Right lobe of liver (tissue), 6 donors: Measurements from ENCODE around the gene UBE2G2. TPM values are rescaled to one million over a fixed set of nuclear protein-coding genes. Genes with fewer than 3 reads are reported as not detected.

Experiments
- ATAC-seq, 4 donors: fragments of 200-7000 bp; cut with Tn5 transposase; one replicate each; pipeline ENCODE4 v1.9.1; 2020; ENCODE audit warnings: mild to moderate bottlenecking in 4 of 4, moderate library complexity in 4 of 4
- DNase-seq, 3 donors: peaks; one replicate each; pipeline ENCODE4 v3.0.0-alpha.2; 2020
- H3K27ac ChIP-seq, 3 donors: fragments of 200-600 bp; one replicate each; pipeline ENCODE4 v1.8.0; 2022
- H3K27me3 ChIP-seq, 2 donors: fragments of 200-600 bp; one replicate each; pipeline ENCODE4 v1.8.0; 2022
- H3K36me3 ChIP-seq, 4 donors: fragments of 200-600 bp; sonication (generic) in 1 of 4; one replicate each; pipeline versions ENCODE4 v1.5.1 to v1.8.0; 2017 to 2022; ENCODE audit warnings: control low read depth in 1 of 4
- H3K4me1 ChIP-seq, 4 donors: fragments of 200-600 bp; sonication (generic) in 1 of 4; one replicate each; pipeline versions ENCODE4 v1.5.1 to v1.8.0; 2017 to 2022; ENCODE audit warnings: control low read depth in 1 of 4
- H3K4me3 ChIP-seq, 3 donors: fragments of 200-600 bp; one replicate each; pipeline ENCODE4 v1.8.0; 2022
- H3K9me3 ChIP-seq, 4 donors: fragments of 200-600 bp; sonication (generic) in 1 of 4; one replicate each; pipeline versions ENCODE4 v1.5.1 to v1.8.0; 2017 to 2022; ENCODE audit warnings: control low read depth in 1 of 4
- POLR2A ChIP-seq: fragments of 450-650 bp; IDR thresholded peaks from one replicate; pipeline ENCODE4 v1.6.1; 2017; ENCODE audit warnings: antibody characterized with exemption, mild to moderate bottlenecking
- WGBS: methylation state at CpG from one replicate; pipeline ENCODE4 v1.1.6; 2018; ENCODE audit warnings: low coverage, low lambda C conversion rate; ENCODE audit not compliant: insufficient coverage; ENCODE audit errors: missing lambda C conversion rate; 5-methylcytosine and 5-hydroxymethylcytosine counted together
- intact Hi-C, 2 donors: fragments of 100-400 bp; cut with DNase I; formaldehyde crosslinking; loops; one replicate each; pipeline versions ENCODE4 v1.11.2 to v1.14.1; 2022
- total RNA-seq, 6 experiments: library from RNA; depleted of rRNA in 2 of 6; stranded (reverse); fragments of >200 nt in 2 of 6; fragmentation: NEBNext Ultra II Directional in 3 of 6; extraction: Animal tissue kit (Norgen Biotek cat#: 25700) in 3 of 6; gene quantifications; one replicate each; pipeline versions ENCODE4 v1.1.0 to v1.2.4, GENCODE V29; 2016 to 2023
- TF ChIP-seq, protein P1 (sequence below), 4 donors: fragments of 200-600 bp in 3 of 4; fragments of 450-650 bp in 1 of 4; IDR thresholded peaks; one replicate each; pipeline versions ENCODE4 v1.5.1 to v1.8.0; 2016 to 2022; ENCODE audit warnings: antibody characterized with exemption in 4 of 4, mild to moderate bottlenecking in 2 of 4
- donor health status: DM: no; HTN: yes; CAD: no.
- donor health status: DM: no; HTN: no; CAD: no.
- donor health status: DM: no; HTN: no; CAD: no.
- donor health status: DM: no; HTN: yes; CAD: no.
- donor health status: DM: no; HTN: yes; CAD: no.

UBE2G2 gene
- total RNA-seq, 6 experiments from 2014 or later: 41.5 to 54.6 (median 49.9) TPM

DNA sequence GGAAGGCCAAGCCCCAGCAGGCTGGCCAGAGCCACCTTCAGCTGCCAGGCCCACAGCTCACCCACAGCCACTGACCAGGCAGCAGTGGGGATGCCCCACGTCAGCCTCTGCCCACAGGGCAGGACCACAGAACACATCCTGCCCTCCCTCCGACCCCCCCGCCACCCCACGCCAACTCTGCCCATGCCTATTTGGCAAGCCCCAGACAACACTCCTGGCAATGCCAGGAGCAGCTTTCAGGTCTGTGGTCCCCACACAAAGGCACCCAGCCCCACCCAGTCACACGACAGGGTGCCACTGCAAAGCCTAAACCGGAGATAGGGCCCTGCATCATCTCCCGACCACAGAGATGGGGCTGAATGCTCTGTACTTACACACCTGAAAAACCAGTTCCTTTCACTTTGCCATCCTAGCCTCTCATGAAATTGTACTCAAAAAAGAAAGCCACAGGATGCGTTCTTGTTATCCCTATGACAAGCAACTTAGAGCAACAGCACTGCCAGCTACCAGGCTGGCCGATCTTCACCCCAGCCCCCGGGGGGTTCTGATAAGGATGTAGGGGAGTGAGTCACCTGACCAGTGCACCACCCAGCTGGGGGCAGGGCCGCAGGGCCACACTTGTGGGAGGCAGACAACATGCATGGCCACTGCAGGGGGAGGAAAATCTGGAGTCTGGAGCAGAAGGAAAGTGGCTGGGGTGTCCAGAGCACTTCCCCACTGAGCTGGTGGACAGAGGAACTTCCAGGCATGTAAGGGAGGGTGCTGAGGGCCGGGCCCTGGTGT, 36.2 kb downstream of the UBE2G2 start:
- TF ChIP-seq, protein P1, sequence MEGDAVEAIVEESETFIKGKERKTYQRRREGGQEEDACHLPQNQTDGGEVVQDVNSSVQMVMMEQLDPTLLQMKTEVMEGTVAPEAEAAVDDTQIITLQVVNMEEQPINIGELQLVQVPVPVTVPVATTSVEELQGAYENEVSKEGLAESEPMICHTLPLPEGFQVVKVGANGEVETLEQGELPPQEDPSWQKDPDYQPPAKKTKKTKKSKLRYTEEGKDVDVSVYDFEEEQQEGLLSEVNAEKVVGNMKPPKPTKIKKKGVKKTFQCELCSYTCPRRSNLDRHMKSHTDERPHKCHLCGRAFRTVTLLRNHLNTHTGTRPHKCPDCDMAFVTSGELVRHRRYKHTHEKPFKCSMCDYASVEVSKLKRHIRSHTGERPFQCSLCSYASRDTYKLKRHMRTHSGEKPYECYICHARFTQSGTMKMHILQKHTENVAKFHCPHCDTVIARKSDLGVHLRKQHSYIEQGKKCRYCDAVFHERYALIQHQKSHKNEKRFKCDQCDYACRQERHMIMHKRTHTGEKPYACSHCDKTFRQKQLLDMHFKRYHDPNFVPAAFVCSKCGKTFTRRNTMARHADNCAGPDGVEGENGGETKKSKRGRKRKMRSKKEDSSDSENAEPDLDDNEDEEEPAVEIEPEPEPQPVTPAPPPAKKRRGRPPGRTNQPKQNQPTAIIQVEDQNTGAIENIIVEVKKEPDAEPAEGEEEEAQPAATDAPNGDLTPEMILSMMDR (IDR thresholded peaks at IDR 0.05): no peak
- TF ChIP-seq POLR2A: no peak

GRCh38 chr21:44764319-44765230, 37.0 kb downstream of the UBE2G2 start:
- Histone ChIP-seq H3K9me3 (no peaks in the 10 kb centered on the region), H3K36me3 (peaks cover 0 to 2% (median 0%) of the 10 kb centered on the region in 4 donors), H3K27ac (no peak overlapping the region), H3K4me3 (no peak overlapping the region), H3K27me3 (no peaks in the 10 kb centered on the region), H3K4me1 (peaks cover 0 to 4% (median 0%) of the 10 kb centered on the region in 4 donors)
- TF ChIP-seq, protein P1 (IDR thresholded peaks at IDR 0.05): no peak
- TF ChIP-seq POLR2A: no peak
- WGBS: no CpG with 5 or more reads among the region's 26 CpGs
- ATAC-seq (no peak), DNase-seq (no peak)
- intact Hi-C loops: no loop called here

More for the DNA sequence above, 36.2 kb downstream of the UBE2G2 start:
- Histone ChIP-seq H3K9me3 (no peaks in the 10 kb centered on the region), H3K27ac (no peak overlapping the region), H3K4me1 (peaks cover 0 to 4% (median 0%) of the 10 kb centered on the region in 4 donors), H3K4me3 (no peak overlapping the region), H3K27me3 (no peaks in the 10 kb centered on the region), H3K36me3 (peaks cover 0 to 10% (median 2%) of the 10 kb centered on the region in 4 donors)
- 23% methylated on average over 3 of the region's 12 CpGs for WGBS
- DNase-seq (no peak), ATAC-seq (no peak)
- intact Hi-C loops: no loop called here

- Histone ChIP-seq H3K9me3 (no peaks in the 10 kb centered on the region), H3K27ac (no peak overlapping the region), H3K27me3 (no peaks in the 10 kb centered on the region), H3K4me3 (no peak overlapping the region), H3K4me1 (peaks cover 0 to 4% (median 0%) of the 10 kb centered on the region in 4 donors), H3K36me3 (no peaks in the 10 kb centered on the region)
- intact Hi-C loops: no loop called here
- TF ChIP-seq POLR2A: no peak
- TF ChIP-seq, protein P1 (IDR thresholded peaks at IDR 0.05): no peak
- no peak for DNase-seq
- peak in 1 of 4 donors; percentile 4 for ATAC-seq
- WGBS: 71% methylated on average over 8 of the region's 25 CpGs
These were observed 37.9 kb downstream of the UBE2G2 start for GRCh38 chr21:44763451-44764318.

DNA sequence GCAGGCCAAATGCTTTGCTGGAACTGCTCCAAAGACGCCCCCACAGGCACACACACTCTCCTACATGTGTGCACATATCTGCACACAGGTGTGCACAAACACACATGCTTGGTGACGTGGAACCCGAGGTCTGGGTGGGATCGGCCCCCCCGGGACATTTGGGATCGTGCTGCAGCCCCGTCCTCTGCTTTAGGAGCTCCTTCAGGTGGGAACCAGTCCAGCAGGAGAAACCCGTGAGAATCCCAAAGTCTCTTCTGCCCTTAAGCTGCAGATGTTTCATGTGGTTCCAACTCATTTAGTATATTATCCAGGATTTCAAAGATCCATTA, 38.6 kb downstream of the UBE2G2 start:
- Histone ChIP-seq H3K36me3 (no peaks in the 10 kb centered on the region), H3K27ac (no peak overlapping the region), H3K27me3 (no peaks in the 10 kb centered on the region), H3K4me3 (no peak overlapping the region), H3K4me1 (peaks cover 0 to 4% (median 0%) of the 10 kb centered on the region in 4 donors), H3K9me3 (no peaks in the 10 kb centered on the region)
- ATAC-seq: no peak
- TF ChIP-seq, protein P1 (IDR thresholded peaks at IDR 0.05): no peak
- no peak for TF ChIP-seq POLR2A
- WGBS: 67% methylated on average over 1 of the region's 8 CpGs
- intact Hi-C loops: no loop called here
- DNase-seq: no peak
